GM06990 (cell line): ENCODE measurements around the gene ST6GAL1.
"Not testable (repeated sequence)": the region's sequence is repeated elsewhere in the genome, so short reads cannot be mapped to it uniquely, and the experiment has no call there.

Experiments used
- DNase-seq: peaks from one replicate; pipeline ENCODE4 v3.0.0-alpha.2; 2011; ENCODE audit not compliant: insufficient read length; ENCODE audit errors: extremely low read depth
- H3K27me3 ChIP-seq: replicated peaks from 2 replicates; pipeline ENCODE4 v1.6.0; 2011; ENCODE audit warnings: low read length; ENCODE audit not compliant: control insufficient read depth, insufficient read depth
- H3K36me3 ChIP-seq: 2 replicates; pipeline ENCODE4 v1.5.1; 2011; ENCODE audit warnings: low read length; ENCODE audit not compliant: control insufficient read depth, insufficient read depth
- H3K4me3 ChIP-seq: replicated peaks from 2 replicates; pipeline ENCODE4 v1.5.1; 2011; ENCODE audit warnings: low read depth, mild to moderate bottlenecking, control low read depth, low read length
- CTCF ChIP-seq: IDR thresholded peaks from 2 replicates; pipeline ENCODE4 v1.5.1; 2011; ENCODE audit warnings: low read length, control low read depth, mild to moderate bottlenecking, inconsistent platforms; ENCODE audit not compliant: insufficient read depth, poor library complexity, severe bottlenecking

The ST6GAL1 gene

GRCh38 chr3:186989429-186989828, 59.1 kb downstream of the ST6GAL1 start:
- Histone ChIP-seq H3K36me3 (peaks cover 1% of the 10 kb centered on the region), H3K27me3 (no peaks in the 10 kb centered on the region), H3K4me3 (no peak overlapping the region)
- TF ChIP-seq CTCF: no peak
- no peak for DNase-seq

- Histone ChIP-seq H3K4me3 (no peak overlapping the region), H3K27me3 (no peaks in the 10 kb centered on the region), H3K36me3 (peaks cover 1% of the 10 kb centered on the region)
- DNase-seq: no peak
- no peak for TF ChIP-seq CTCF
Observed at GRCh38 chr3:186990277-186990676, 60.0 kb downstream of the ST6GAL1 start.

- H3K36me3 ChIP-seq: peaks cover 1% of the 10 kb centered on the region
- no peak for TF ChIP-seq CTCF
- no peak overlapping the region for H3K4me3 ChIP-seq
- no peaks in the 10 kb centered on the region for H3K27me3 ChIP-seq
- no peak for DNase-seq
Observed at GRCh38 chr3:186990878-186991308, 60.6 kb downstream of the ST6GAL1 start.

DNA sequence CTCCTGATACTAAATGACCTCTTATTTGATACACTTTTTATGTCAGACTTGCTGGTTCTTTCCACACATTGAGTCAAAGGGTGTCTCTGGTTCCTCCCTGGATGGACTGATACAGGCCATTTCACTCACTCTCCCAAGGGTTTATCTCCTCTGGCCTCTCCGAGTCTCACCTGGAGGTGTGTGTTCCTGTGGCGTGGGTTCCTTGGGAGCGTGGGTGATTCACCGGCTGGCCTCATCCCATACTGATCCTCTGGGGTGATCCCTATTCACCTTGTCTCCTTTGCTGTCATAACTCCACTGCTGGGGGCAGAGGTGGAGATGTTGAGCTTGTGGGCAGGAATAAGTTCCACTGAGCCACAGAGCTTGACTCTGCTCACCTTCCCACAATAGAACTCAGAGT, 61.1 kb downstream of the ST6GAL1 start:
- H3K27me3 ChIP-seq: no peaks in the 10 kb centered on the region
- DNase-seq: no peak
- no peak for TF ChIP-seq CTCF
- H3K4me3 ChIP-seq: no peak overlapping the region
- peaks cover 1% of the 10 kb centered on the region for H3K36me3 ChIP-seq

DNA sequence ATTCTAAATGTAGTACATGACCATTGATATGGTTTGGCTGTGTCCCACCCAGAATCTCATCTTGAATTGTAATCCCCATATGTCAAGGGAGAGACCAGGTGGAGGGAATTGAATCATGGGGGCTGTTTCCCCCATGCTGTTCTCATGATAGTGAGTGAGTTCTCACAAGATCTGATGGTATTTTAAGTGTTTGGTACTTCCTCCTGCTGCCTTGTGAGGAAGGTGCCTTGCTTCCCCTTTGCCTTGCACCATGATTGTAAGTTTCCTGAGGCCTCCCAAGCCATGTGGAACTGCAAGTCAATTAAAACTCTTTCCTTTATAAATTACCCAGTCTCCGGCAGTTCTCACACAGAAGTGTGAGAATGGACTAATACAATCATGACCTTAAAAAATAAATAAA, 61.8 kb downstream of the ST6GAL1 start:
- H3K4me3 ChIP-seq, H3K27me3 ChIP-seq, DNase-seq, H3K36me3 ChIP-seq: not testable (repeated sequence)

- Histone ChIP-seq H3K4me3 (no peak overlapping the region), H3K36me3 (peaks cover 3% of the 10 kb centered on the region), H3K27me3 (no peaks in the 10 kb centered on the region)
- TF ChIP-seq CTCF: no peak
- DNase-seq: no peak
Observed at GRCh38 chr3:186993210-186993782, 63.0 kb downstream of the ST6GAL1 start.
